Stomach (tissue), 9 donors: ENCODE data around the gene MSMO1. TPM values are rescaled to one million over a fixed set of nuclear protein-coding genes. Genes with fewer than 3 reads are reported as not detected.
A peak's percentile ranks its signal among the peaks of the same experiment; 100 is the strongest.

ENCODE experiments used
- DNase-seq, 2 donors: peaks; one replicate each; pipeline versions ENCODE4 v3.0.0 to v3.0.0-alpha.2; 2013 to 2019
- H3K27ac ChIP-seq, 5 donors: fragments of 200-600 bp in 4 of 5; sonication (generic) in 4 of 5; one replicate each; pipeline ENCODE4 v1.5.1; 2013 to 2019; ENCODE audit warnings: mild to moderate bottlenecking in 1 of 5, moderate library complexity in 1 of 5
- H3K27me3 ChIP-seq, 3 donors: fragments of 200-600 bp; sonication (generic); one replicate each; pipeline ENCODE4 v1.5.1; 2017 to 2019; ENCODE audit warnings: mixed run types in 1 of 3
- H3K36me3 ChIP-seq, 4 donors: fragments of 200-600 bp; sonication (generic); 1 replicate in 3 of 4; 2 replicates in 1 of 4; pipeline ENCODE4 v1.5.1; 2016 to 2019
- H3K4me1 ChIP-seq, 4 donors: fragments of 200-600 bp; sonication (generic); one replicate each; pipeline ENCODE4 v1.5.1; 2016 to 2019
- H3K4me3 ChIP-seq, 4 donors: fragments of 200-600 bp; sonication (generic) in 3 of 4; one replicate each; pipeline ENCODE4 v1.5.1; 2016 to 2019; ENCODE audit warnings: mild to moderate bottlenecking in 1 of 4
- H3K9me3 ChIP-seq, 4 donors: fragments of 200-600 bp; sonication (generic); one replicate each; pipeline ENCODE4 v1.5.1; 2016 to 2019
- EP300 ChIP-seq: sonication (generic); formaldehyde crosslinking; IDR thresholded peaks from one replicate; pipeline ENCODE4 v1.6.1; 2017; ENCODE audit warnings: antibody characterized with exemption
- POLR2A ChIP-seq, 4 donors: fragments of 450-650 bp; IDR thresholded peaks; one replicate each; pipeline ENCODE4 v1.6.1; 2016; ENCODE audit warnings: antibody characterized with exemption in 4 of 4, control low read depth in 2 of 4, mild to moderate bottlenecking in 1 of 4, moderate library complexity in 1 of 4
- POLR2AphosphoS5 ChIP-seq, 3 donors: sonication (generic); formaldehyde crosslinking; IDR thresholded peaks; one replicate each; pipeline ENCODE4 v1.6.1; 2016; ENCODE audit warnings: antibody characterized with exemption in 3 of 3
- WGBS, 5 donors: extraction: QIAGEN DNeasy Blood & Tissue Kit in 3 of 5; methylation state at CpG; one replicate each; pipeline versions ENCODE4 v1.1.5 to v1.1.7; 2013 to 2018; 5-methylcytosine and 5-hydroxymethylcytosine counted together
- intact Hi-C: fragments of 100-400 bp; cut with DNase I; formaldehyde crosslinking; loops from one replicate; pipeline ENCODE4 v1.15.1; 2023; ENCODE audit warnings: low total_unique reads
- polyA plus RNA-seq, 3 donors: library from polyadenylated mRNA; stranded (reverse); fragments of 200-250 nt; gene quantifications; one replicate each; pipeline ENCODE4 v1.2.3, GENCODE V29; 2013
- total RNA-seq, 5 donors: library from RNA; depleted of rRNA; stranded (reverse); fragments of >200 nt; gene quantifications; one replicate each; pipeline versions ENCODE4 v1.1.0 to v1.2.3, GENCODE V29; 2014 to 2016
- TF ChIP-seq, protein P1 (sequence below), 7 experiments: fragments of 450-650 bp in 4 of 7; fragments of 200-600 bp in 3 of 7; sonication (generic) in 3 of 7; IDR thresholded peaks; one replicate each; pipeline ENCODE4 v1.5.1; 2016 to 2019; ENCODE audit warnings: antibody characterized with exemption in 7 of 7, control low read depth in 2 of 7, mild to moderate bottlenecking in 1 of 7
- donor health status: healthy with polysubstance abuse.
- donor health status: Bipolar disorder and iron deficiency.
- donor health status: healthy.

Gene MSMO1
- total and polyA plus RNA-seq, 8 donors: 6.7 to 62.6 (median 25.4) TPM

DNA sequence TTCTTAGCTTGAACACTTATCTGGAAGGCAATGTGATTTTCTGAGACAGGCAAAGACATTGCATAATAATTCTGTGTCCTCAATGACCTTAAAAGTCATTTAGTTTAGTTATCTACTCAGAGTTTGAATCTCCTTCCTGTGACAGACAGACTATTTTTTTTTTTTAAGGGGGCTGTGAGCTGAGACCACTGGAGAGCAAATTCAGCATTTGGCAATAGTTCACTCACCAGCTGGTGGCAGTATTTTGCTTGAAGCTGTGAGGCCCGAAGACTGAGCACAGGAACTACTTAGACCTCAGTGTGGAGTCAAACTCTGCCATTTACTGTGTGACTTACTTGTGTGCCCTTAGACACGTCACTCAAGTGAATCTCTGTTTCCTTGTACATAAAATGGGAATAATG, 28.4 kb downstream of the MSMO1 start:
- Histone ChIP-seq H3K27ac (no peak overlapping the region), H3K27me3 (no peaks in the 10 kb centered on the region), H3K9me3 (no peaks in the 10 kb centered on the region), H3K4me1 (no peaks in the 10 kb centered on the region), H3K36me3 (no peaks in the 10 kb centered on the region), H3K4me3 (no peak overlapping the region)
- 0 to 15% (median 9%) methylated on average over 2 of the region's 2 CpGs for WGBS, 5 donors
- DNase-seq: peak in 1 of 2 donors; percentile 73
- intact Hi-C loops: no loop called here
- no peak for TF ChIP-seq POLR2A (IDR thresholded peaks at IDR 0.05)
- TF ChIP-seq, protein P1, sequence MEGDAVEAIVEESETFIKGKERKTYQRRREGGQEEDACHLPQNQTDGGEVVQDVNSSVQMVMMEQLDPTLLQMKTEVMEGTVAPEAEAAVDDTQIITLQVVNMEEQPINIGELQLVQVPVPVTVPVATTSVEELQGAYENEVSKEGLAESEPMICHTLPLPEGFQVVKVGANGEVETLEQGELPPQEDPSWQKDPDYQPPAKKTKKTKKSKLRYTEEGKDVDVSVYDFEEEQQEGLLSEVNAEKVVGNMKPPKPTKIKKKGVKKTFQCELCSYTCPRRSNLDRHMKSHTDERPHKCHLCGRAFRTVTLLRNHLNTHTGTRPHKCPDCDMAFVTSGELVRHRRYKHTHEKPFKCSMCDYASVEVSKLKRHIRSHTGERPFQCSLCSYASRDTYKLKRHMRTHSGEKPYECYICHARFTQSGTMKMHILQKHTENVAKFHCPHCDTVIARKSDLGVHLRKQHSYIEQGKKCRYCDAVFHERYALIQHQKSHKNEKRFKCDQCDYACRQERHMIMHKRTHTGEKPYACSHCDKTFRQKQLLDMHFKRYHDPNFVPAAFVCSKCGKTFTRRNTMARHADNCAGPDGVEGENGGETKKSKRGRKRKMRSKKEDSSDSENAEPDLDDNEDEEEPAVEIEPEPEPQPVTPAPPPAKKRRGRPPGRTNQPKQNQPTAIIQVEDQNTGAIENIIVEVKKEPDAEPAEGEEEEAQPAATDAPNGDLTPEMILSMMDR (IDR thresholded peaks at IDR 0.05): peak in 3 of 7 experiments; percentile 13 to 25 (median 15)

DNA sequence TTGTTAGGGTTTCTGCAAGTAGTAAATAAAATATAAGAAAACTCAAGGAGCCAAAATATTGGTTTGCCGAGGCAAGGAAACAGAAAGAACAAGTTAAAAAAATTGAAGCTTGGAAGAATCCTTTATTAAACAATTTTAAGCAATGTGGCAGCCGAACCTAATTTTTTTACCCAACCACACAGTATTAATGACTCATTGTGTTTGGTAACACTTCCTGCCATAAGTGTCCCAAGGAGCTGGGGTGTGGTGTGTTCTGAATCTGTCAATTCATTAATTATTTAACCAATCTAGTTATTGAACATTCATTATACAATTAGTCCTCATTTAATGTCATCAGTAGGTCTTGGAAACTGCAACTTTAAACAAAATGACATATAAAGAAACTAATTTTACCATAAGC, 32.0 kb downstream of the MSMO1 start:
- 56 to 71% (median 70%) methylated on average over 2 of the region's 2 CpGs for WGBS, 5 donors
- H3K4me3 ChIP-seq: no peak overlapping the region
- no peaks in the 10 kb centered on the region for H3K4me1 ChIP-seq
- no peaks in the 10 kb centered on the region for H3K27me3 ChIP-seq
- no peaks in the 10 kb centered on the region for H3K9me3 ChIP-seq
- no peak overlapping the region for H3K27ac ChIP-seq
- intact Hi-C loops: no loop called here
- no peak for DNase-seq
- no peak for TF ChIP-seq EP300
- TF ChIP-seq POLR2A (IDR thresholded peaks at IDR 0.05): no peak
- TF ChIP-seq POLR2AphosphoS5 (IDR thresholded peaks at IDR 0.05): no peak
- TF ChIP-seq, protein P1 (IDR thresholded peaks at IDR 0.05): no peak
- H3K36me3 ChIP-seq: no peaks in the 10 kb centered on the region

DNA sequence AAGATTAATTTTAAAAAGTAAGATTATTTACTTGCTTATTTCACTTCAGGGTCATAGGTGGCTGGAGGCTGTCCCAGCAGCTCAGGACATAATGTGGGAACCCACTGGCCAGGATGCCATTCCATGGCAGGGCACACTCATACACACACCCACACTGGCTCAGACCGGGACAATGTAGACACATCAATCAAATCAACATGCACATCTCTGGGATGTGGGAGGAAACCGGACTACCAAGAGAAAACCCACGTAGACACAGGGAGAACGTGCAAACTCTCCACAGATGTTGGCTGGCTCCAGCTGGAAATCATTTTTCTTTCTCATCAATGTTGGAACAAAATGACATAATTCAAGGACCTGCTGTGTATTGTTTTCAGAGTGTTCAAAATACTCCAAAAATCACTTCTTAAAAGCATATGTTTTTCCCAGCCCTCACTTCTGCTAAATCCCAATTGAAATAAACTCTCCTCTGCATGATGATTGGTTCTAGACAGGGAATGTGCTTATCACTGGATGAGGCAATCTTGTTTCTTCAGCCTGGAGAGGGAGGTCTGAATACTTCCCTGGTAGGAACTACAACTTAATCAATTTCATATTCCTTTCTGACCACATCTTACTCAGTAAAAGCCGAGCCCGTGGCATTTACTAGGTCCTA, 32.7 kb downstream of the MSMO1 start:
- Histone ChIP-seq H3K27ac (no peak overlapping the region), H3K36me3 (no peaks in the 10 kb centered on the region), H3K9me3 (no peaks in the 10 kb centered on the region), H3K4me1 (no peaks in the 10 kb centered on the region), H3K27me3 (no peaks in the 10 kb centered on the region), H3K4me3 (no peak overlapping the region)
- TF ChIP-seq POLR2A (IDR thresholded peaks at IDR 0.05): no peak
- TF ChIP-seq, protein P1 (IDR thresholded peaks at IDR 0.05): no peak
- TF ChIP-seq EP300: no peak
- no peak for TF ChIP-seq POLR2AphosphoS5 (IDR thresholded peaks at IDR 0.05)
- DNase-seq: no peak
- 68 to 77% (median 76%) methylated on average over 6 of the region's 6 CpGs for WGBS, 5 donors
- intact Hi-C loops: no loop called here

DNA sequence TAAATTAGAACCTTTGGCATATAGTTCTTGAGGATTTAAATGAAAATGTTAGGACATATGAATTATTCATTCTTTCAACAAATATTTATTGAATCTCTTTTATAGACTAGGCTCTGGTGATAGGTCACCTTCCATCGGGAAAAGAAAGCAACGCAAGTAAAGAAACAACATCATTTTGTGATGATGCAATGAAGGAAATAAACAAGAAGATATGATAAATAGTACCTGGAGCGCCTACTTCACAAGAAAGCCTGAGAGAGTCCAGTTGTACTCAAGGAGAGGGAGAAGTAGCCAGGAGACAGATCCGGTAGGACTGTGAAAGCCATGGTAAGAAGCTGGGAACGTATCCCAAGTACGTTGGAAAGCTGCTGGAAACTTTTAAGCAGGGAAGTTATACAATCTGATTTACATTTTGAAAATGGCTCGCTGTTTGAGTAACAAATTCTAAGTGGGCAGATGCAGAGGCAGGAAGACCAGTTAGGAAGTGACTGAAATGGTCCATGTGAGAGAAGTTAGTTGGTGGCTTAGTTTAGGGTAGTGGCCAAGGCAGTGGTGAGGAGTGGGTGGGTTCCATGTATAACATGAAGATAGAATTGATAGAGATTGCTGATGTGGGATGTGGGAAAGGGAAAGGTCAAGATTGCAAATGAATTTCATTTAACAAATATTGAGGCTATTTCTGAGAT, 33.7 kb downstream of the MSMO1 start:
- 79 to 91% (median 88%) methylated on average over 7 of the region's 7 CpGs for WGBS, 5 donors
- TF ChIP-seq POLR2A (IDR thresholded peaks at IDR 0.05): no peak
- TF ChIP-seq POLR2AphosphoS5 (IDR thresholded peaks at IDR 0.05): no peak
- TF ChIP-seq EP300: no peak
- TF ChIP-seq, protein P1 (IDR thresholded peaks at IDR 0.05): no peak

More for the DNA sequence above, 33.7 kb downstream of the MSMO1 start:
- intact Hi-C loops: no loop called here
- no peaks in the 10 kb centered on the region for H3K9me3 ChIP-seq
- H3K27ac ChIP-seq: no peak overlapping the region
- no peak for DNase-seq
- H3K4me1 ChIP-seq: no peaks in the 10 kb centered on the region
- H3K27me3 ChIP-seq: no peaks in the 10 kb centered on the region
- no peaks in the 10 kb centered on the region for H3K36me3 ChIP-seq
- H3K4me3 ChIP-seq: no peak overlapping the region
